Measurements from ENCODE around the gene ROR2.

Gene ROR2

DNA sequence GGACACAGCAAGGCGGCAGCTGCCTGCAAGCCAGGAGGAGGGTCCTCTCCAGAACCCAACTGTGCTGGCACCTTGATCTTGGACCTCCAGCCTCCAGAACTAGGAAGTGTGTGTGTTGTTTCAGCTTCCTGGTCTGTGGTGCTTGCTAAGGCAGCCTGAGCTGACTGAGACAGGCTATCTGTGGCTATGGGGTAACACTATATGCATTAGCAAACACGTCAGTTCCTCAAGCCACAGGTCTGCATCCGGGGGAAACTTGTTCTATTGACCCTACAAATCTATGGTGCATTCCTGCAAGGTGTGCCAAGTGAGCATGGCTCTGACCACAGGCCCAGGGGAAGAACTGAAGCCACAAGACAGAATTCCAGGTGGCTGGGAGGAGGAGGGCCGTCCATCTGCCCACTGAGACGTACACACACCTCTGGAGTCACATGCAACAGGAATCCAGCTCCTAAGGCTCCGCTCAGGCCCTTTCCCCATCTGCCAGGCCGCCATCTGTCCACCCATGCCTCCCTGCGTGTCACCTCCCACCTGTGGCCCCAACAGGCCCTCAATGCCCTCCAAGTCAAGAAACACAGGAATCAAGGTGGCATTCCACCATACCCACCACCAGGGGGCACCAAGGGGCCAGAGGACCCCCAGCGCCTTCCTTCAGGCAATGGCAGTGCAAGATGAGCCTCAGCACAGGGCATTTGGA is 174.9 kb downstream of the ROR2 start:
- peak; percentile 43 to 68 for DNase-seq (ENCODE audit: low read depth in 2 of 2)

DNA sequence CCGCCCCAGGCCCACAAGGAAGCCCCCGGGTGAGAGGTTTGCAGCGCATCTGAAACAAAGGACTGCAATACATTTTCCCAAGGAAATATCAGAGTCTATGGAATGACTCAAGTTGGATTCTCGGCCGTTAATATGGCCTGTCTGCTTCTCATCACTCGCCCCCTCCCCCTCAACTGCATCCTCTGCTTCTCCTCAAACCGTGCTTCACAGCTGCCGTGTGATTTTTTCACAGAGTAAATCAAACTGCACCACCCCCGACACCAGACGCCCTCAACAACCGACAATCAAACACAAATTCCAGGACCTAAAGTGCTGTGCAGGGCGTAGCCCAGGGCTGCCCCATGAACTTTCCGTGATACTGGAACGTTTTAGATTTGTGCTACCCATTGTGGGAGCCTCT is 176.9 kb downstream of the ROR2 start:
- DNase-seq (ENCODE audit: low read depth in 2 of 2) = no peak

DNA sequence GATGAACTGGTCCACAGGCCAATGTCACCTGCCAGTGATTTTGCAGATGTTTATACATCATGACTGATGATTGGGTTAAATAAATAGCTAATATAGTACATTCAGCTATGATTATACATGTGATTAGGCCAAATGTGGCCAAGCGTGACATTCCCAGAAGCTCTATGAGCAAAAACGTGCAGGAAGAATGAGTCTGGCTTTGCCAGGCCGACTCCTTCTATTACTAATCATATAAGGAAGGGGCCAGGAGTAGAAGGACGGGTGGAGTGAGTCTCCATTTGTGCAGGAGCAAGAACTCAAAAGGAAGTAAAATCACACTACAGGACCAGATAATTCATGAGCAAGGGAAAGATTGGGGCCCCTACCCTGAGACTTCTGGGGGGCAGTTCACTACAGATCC is 178.2 kb downstream of the ROR2 start:
- no peak for DNase-seq (ENCODE audit: low read depth in 2 of 2)

DNA sequence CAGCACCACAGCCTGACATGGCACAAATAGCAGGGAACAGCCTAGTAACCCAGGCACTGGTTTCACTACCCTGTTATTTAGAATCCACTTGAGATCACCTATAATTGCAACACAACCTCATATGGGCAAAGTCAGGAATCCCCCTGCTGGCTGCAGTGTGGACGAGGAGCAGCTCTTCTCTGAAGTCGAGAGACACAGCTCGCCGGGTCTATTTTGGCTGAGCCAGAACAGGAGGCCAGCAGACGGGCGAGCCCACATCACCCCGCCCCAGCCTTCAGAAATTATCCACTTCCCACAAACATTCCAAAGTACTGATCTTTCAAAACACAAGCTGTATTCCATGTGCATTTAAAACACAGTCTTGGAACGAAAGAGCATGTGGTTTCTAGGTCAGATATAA is 179.0 kb downstream of the ROR2 start:
- no peak for DNase-seq (ENCODE audit: low read depth in 2 of 2)

DNA sequence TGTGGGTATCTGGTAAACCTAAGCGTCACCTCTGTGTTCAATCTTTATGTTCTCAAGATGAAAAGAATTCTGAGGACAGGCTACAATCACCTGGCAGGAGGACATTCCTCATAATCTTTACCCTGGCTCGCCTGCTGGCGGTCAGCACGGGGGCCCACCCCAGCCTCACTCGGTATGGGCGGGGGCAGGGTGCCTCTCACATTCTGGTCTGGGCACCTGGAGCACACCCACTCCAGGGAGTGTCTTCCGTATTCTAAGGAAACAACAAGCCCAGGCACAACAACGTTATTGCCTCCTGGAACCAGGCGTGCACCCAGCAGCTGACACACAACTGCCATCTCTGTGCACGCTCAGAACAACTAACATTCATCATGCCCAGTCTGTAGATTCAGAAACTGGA is 179.8 kb downstream of the ROR2 start:
- no peak for DNase-seq (ENCODE audit: low read depth in 2 of 2)

DNA sequence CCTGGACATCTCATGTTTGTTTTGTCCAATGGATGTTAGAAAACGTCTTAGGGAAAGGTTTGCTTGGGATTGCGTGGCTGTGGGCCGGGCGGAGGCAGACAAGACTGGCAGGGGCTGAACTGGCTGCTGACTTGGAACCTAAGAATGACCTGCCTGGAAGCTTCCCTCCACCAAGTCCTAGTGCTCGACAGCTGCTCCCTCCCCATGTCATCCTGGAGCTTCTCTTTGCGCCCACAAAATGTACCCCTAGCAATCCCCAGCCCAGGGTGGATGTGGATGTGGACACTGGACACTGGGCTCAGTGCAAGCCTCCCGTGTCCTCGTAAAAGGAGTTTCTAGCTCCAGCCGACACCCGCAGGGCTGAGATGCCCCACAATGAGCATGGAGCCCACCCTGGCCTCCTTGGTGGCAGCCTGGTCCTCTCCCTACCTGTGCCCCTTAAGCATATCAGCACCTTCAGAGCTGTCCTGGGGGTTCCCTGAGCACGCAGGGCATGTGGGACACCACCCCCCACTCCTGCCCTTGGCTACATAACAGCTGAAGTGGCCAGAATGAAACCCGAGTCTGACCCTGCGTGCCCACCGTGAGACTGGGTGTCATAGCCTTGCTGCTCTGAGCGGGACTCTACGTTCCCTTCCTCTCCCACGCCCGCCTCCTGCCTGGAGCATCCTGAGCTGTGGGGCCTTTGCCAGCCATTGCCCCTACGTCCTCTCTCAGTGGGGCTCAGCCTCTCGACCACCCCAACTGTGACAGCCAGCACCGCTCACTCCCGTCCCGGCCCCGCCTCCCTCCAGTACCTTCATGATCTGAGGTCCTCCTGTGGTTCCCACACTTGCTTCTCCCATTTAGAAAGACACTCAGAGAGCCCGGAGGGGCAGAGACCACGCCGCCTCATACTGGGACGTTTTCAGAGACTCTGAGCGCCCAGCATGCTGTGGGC is 180.8 kb downstream of the ROR2 start:
- DNase-seq (ENCODE audit: low read depth in 2 of 2) = no peak

DNA sequence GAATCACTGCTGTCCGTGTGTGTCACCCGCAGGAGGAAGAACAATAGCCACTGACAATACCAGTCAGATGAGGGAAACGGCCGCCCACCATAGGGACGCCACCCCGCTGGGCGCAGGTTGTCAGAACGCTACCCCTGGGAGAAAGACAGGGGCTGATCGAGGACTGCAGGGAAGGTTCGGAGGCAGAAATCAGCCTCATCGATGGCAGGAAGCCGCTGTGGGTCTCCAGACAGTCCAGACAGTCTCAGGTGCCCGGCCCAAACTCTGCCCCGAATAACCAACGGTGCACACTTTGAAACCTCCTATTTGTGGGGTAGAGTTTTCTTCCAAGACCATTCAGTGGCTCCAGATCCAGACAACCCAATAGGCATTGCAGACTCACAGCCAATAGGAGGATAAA is 181.5 kb downstream of the ROR2 start:
- no peak for DNase-seq (ENCODE audit: low read depth in 2 of 2)

DNA sequence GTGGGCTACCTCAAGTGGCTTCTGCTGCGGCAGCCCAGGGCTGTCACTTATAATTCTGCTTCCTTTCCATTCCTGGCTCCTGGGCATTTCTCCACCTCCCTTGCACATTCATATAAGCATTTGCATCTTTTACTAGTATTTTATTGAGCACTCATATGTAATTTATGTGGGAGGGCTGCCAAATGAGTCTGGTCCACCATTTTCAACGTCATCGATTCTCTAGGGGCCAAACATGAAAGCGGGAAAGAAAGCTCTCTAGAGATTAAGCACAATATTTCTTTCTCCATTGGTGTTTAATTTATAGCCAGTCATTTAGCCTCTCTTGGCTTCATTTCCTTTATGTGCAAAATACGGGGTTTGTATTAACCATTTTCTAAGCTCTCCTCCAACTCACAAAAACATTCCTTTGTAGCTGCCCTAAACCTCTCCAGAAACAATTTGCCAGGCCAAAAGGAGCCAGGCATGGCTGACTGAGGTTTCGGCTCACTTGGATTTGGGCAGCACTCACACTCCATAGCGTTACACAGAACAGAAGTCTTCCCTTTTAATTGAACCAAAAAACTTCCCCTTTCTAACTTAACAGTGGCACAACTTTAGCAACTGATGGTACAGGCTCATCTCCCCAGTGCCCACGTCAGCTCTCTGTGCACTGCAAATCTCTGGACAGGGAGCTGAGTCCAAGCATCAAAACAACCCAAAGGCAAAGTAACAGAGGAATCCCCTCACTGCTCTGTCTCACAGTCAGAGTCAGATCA is 183.5 kb downstream of the ROR2 start:
- no peak for DNase-seq (ENCODE audit: low read depth in 2 of 2)

DNA sequence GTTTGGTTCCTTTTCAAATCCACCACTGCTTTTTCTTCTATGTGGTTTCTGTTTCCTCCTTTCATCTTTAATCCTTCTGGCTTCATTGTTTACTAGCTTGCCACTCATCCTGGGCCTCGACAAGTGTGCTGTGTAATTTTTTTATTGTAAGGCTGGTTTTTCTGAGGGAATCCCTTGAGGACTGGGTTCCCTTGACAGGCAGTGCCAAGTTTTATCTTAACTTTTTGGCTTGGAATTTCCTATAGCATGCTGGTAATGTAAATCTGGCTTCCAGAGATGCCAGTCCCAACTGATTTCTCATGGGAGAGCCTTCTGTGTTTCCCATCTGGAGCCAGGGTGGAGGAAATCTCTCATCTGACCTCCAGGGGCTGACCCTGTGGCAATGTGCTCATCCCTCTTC is 184.7 kb downstream of the ROR2 start:
- no peak for DNase-seq (ENCODE audit: low read depth in 2 of 2)

DNA sequence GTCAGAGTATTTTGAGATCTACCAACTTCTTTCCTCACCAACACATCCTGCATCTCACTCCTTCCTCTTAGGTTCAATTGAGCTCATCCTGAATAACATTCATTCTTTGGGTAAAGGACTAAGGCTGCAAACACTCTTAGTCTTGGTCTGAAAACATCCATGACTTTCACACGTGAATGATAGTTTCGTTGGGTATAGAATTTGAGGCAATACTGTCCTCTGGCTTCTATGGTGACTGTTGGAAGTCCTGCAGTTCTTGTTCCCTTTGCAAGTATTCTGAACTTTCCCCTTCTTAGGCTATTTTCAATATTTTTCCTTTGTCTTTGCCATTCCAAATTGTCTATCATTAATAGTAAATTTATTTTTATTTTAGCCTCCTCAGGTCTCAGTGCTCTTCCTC is 185.4 kb downstream of the ROR2 start:
- no peak for DNase-seq (ENCODE audit: low read depth in 2 of 2)

DNA sequence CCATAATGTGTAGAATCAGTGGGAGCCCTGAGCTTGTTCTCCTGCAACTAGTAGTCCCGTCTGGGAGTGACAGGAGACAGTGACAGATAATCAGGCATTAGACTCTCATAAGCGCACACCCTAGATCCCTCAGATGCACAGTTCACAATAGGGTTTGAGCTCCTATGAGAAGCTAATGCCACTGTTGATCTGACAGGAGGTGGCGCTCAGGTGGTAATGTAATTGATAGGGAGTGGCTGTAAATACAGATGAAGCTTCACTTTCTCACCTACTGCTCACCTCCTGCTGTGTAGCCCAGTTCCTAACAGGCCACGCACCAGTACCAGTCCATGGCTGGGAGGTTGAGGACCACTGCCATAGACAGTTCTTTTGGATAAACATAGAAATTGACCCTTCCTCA is 188.7 kb downstream of the ROR2 start:
- DNase-seq (ENCODE audit: low read depth in 2 of 2) = no peak

DNA sequence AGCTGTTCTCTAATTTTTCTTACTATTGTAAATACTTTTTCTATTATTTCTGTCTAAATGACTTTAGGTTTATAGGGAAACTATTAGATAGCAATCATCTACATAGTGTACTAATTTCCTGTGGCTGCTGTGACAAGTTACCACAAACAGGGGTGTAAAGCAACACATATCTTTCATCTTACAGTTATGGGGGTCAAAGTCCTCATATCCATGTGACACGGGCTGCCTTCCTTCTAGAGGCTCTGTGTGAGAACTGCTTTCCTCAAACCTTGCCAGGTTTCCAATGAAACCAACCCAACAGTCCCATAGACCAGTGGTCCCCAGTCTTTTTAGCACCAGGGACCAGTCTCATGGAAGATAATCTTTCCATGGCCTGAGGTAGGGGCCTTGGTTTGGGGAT is 189.1 kb downstream of the ROR2 start:
- no peak for DNase-seq (ENCODE audit: low read depth in 2 of 2)

DNA sequence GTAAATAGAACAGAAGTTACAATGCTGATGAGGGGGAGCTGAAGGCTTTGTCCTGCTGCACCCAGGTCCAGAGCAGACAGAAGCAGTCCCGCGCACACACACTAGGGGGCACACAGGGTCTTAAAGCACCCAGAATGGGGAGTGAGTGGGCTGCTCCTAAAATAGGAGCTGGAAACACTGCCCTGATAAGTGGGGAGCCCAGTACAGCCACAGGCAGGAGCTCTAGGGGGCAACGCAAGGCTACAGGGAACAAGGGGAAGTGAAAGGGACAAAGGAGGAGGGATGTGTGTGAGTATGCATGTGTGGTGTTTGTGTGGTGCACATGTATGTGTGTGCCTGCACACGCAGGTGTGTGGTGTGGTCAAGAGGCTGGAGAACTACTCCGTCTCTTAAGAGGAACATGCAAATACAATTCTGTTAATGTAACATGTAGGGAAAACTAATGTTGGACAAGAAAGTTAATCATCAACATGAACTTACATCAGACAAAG is 191.5 kb downstream of the ROR2 start:
- peak; percentile 7 to 18 for DNase-seq (ENCODE audit: low read depth in 2 of 2)

DNA sequence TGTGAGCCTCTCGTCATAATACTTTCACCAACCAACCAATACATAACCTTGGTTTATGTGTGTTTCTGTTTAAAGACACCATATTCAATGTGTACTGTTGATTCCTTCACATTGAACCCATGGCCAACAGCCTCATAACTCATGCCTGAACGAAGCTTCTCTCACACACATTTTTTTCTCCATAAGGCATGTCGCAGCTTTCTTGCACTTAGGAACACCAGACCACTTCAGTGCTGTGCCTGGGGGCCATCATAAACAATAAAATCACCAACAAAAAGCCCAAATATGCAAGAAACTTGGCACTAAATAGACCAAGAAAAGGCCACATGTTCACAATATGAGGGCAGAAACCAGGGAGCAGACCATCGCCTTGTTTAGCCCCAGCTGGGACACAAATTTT is 192.2 kb downstream of the ROR2 start:
- no peak for DNase-seq (ENCODE audit: low read depth in 2 of 2)

DNA sequence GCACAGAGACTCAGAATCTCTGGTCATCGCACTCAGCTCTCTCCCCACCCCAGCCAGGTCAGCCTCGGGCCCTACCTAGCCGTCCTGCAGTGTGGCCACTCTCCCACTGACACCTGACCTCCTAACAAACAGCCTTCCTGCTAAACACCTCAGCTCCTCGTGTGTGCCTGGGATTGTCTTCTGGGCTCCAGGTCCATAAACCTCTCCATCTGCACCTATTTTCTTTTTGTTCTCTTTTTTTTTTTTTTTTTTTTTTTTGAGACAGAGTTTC is 193.6 kb downstream of the ROR2 start:
- no peak for DNase-seq (ENCODE audit: low read depth in 2 of 2)

DNA sequence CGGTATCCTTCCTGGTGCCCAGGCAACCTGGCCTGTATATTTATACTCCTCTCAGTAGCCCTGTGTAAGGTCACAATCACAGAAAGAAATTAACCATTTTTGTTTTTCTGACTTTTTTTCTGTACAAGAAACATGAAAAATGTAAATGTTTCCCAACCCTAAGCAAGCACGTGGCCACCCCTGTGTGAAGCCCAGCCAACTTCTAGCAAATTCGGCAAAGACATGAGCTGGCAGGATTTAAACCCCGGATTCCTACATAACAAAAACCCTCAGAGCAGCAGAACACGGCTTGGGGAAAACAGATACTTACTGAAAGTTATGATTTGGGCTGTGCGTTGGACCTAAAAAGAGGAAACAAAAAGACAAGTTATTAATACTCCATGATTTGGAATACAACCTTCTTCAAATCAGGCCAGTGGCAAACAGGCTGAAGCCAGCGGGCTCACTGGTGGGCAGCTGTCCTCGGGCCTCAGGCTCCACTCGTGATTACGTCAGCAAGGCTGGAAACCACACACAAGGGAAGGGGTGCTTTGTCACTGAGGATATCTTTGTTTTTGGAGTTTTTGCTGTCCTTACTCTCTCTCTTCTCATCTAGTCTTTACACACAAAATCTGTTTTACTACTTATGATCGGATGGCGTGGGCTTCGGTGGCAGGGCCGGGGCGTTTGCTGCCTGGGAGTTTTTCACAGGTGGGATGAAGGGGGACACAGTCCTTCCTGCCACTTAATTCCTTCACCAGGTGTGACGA is 194.1 kb downstream of the ROR2 start:
- DNase-seq (ENCODE audit: low read depth in 2 of 2) = no peak

DNA sequence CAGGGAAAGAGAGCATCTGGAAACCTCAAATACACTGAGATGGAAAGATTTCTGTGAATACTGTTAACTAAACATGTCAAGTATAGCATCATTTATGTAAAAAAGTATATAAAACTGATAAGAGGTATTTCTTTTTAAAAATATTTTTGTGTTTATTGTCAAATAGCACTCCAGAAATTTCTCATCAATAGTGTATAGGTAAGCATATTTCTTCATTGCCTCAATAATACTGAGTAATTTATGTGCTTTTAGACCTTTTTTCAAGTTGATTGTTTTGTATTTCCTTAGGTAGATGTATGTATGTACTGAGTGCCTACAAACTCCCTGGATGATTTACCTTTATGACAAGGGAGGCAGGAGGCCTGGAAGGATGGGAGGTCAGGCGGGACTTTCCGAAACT is 196.3 kb downstream of the ROR2 start:
- DNase-seq (ENCODE audit: low read depth in 2 of 2) = no peak

DNA sequence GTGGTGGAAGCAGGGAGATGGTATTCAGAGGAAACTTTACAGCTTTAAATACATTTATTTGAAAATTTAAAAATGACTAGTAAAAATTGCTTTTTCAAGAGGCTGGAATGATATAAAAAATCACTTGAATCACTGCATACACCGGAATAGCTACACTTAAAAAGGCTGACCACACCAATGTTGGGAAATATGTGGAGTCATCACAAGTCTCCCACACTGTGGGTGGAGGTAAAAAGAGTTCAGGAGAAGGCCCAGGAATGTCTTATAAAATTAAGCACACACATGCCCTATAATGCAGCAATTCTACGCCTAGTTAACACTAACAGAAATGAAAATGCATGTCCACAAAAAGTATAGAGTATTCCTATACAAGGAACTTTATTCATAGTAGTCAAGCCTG is 198.1 kb downstream of the ROR2 start:
- DNase-seq (ENCODE audit: low read depth in 2 of 2) = no peak

DNA sequence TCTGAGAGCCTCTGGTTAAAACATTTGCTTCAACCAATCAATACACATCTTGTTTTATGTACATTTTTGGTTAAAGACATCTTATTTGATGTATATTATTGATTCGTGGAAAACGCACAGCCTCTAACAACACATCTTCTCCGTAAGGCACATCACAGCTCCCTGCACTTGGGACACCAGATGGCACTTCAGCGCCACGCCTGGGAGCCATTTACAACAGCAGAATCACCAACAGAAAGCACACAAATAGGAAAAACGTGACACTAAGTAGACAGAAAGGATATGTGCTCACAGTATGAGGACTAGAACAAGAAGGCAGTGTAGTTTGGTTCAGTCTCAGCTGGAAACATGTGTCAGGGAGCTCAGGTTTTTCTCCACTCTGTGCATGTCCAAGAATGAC is 199.7 kb downstream of the ROR2 start:
- no peak for DNase-seq (ENCODE audit: low read depth in 2 of 2)

DNA sequence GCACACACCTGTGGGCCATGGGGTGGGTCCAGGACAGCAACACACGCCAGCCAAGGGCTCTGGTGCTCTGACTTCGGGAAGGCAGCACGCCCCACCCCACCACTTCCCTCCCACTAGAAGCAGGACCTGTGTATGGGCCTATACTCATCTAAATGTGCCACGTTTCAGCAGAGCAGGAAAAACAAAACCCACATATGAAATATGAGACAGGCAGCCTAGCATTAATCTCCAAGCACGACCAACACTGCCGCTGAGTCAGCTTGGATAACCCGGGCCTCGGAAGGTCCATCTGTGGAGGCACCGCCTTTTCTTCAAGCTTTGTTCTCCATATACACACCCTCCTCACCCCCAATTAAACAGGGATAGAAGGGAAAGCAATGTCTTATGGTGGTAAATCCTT is 203.1 kb downstream of the ROR2 start:
- no peak for DNase-seq (ENCODE audit: low read depth in 2 of 2)

DNA sequence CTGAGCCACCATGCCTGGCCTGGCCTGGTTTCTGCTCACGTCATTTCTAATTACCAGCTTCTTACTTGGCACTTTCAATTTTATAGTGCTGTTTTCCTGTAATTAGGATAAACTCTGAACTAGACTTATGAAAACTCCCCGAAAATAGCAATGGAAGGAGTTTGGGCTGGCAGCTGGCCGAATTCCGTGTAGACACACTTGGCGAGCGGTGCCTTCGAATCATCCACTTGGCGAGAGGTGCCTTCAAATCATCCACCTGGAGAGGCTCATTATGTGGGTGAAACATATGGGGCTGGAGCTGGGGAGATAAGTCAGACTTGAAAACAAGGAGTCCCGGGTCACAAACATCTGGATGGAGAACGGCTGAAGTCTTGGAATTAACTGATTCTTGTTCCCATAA is 203.7 kb downstream of the ROR2 start:
- no peak for DNase-seq (ENCODE audit: low read depth in 2 of 2)

DNA sequence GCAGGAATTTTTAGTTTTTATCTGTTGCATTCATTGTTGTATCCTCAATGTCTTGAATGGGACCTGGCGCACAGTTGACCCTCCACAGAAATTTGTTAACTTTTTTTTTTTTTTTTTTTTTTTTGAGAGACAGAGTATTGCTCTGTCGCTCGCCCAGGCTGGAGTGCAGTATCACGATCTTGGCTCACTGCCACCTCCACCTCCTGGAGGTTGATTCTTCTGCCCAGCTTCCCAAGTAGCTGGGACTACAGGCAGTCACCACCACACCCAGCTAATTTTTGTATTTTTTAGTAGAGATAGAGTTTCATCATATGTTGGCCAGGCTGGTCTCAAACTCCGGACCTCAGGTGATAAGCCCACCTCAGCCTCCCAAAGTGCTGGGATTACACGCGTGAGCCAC is 205.9 kb downstream of the ROR2 start:
- no peak for DNase-seq (ENCODE audit: low read depth in 2 of 2)

All from stimulated activated CD4-positive, alpha-beta T cell treated with anti-CD3 and anti-CD28 coated beads, Interleukin-4, amount 100 ng/mL, for 48 hours (primary cell).